HG02973 (cell line): ENCODE data around the gene PFN1.
A peak's percentile ranks its signal among the peaks of the same experiment; 100 is the strongest.

Source experiments
- ATAC-seq: cut with Tn5 transposase; IDR thresholded peaks from one replicate; pipeline ENCODE4 v1.9.1; 2021; ENCODE audit warnings: moderate library complexity; ENCODE audit not compliant: unreplicated experiment

Gene PFN1

GRCh38 chr17:4968486-4969046 lies 20.2 kb upstream of the PFN1 start:
- ATAC-seq, result no peak

GRCh38 chr17:4967539-4968485 lies 19.5 kb upstream of the PFN1 start, which contains the start of gene SPAG7:
Gene SPAG7 (minus strand): TSS chr17:4967817. CDS start chr17:4967804, 13 bp downstream.
- peak; percentile 49 for ATAC-seq

DNA sequence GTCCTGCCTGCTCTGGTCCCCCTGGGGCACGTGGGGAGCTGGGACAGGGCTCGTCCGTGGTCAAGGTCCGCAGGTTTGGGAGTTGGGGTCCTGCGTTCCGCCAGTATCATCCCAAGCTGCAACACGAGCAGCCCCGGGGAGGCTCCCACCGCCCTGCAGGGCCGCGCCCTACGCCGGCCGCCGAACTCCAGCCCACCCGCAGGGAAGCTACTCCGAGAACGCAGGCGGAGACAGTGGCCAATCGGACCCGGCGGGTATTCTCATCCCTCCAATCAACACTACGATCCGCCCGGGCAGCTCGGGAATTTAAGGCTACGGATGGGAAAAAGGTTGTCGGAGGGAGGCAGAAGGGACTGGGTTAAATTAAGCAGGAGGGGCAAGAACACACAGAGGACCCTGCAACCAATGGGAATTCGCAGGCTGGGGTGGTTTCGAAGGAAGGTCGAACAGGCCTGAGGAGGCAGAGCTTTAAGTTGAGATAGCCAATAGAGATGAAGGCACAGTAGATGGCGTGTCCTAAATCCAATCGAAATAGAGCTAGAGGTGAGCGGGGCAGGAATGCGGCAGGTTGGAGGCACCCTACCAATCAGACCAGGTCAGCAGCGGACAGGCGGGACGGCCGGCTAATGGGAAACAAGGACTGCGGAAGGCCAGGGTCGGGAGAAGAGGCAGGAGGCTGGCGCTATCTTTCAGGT lies 18.7 kb upstream of the PFN1 start:
- peak; percentile 69 for ATAC-seq

DNA sequence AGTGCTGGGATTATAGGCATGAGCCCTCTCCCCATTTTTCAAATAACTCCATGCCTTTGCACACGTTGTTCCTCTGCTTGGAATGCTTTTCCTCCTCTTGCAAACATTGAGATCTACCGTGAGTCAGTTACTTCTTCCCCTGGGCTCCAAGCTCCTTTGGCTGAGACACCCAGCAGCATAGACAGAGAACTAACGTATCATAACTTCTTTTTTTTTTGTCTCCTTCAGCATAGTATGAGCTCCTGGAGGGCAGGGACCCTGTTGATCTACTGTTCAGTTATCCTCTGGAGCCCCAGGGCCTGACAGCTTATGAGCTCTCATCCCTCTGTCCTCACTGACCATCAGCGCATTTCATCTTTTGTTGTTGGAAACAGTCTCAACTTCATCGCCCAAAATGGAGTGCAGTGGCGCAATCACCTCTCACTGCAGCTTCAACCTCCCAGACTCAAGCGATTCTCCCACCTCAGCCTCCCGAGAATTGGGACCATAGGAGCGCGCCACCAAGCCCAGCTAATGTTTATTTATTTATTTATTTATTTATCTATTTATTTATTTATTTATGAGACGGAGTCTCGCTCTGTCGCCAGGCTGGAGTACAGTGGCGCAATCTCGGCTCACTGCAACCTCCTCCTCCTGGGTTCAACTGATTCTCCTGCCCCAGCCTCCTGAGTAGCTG lies 17.1 kb upstream of the PFN1 start:
- no peak for ATAC-seq

DNA sequence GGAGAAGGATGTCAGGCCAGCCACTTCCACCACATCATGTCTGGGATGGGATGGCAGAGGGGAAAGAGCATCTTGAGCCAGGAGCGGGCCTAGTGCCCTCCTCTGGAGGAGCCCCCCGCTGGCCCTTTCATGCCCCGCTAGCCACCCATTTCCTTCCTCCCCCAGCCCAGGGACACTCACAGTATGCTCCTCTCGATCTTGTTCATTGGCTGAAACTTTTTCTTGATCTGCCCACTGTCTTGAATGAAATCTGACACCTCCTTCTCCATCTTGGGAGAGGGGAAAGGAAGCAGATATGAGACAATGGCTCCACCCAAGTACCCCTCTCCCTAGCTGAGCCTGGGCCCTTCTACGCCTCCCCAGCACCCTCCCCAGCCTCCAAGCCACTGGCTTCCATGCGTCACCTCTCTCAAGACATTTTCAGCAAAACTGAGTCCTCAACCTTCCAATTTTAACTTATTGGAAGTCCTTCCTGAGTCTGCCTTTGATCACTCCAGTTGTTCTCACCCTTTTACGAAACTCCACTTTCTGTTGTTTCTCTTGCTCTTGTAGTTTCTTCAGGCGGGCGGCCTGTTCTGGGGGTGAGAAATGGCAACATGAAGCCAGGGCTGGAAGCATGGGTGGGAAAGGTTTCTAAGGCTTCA lies 12.1 kb upstream of the PFN1 start:
- ATAC-seq, result no peak

GRCh38 chr17:4959261-4959965 lies 11.1 kb upstream of the PFN1 start:
- ATAC-seq, result no peak

- ATAC-seq, result no peak
Measured at GRCh38 chr17:4958102-4958501, 9.8 kb upstream of the PFN1 start.

DNA sequence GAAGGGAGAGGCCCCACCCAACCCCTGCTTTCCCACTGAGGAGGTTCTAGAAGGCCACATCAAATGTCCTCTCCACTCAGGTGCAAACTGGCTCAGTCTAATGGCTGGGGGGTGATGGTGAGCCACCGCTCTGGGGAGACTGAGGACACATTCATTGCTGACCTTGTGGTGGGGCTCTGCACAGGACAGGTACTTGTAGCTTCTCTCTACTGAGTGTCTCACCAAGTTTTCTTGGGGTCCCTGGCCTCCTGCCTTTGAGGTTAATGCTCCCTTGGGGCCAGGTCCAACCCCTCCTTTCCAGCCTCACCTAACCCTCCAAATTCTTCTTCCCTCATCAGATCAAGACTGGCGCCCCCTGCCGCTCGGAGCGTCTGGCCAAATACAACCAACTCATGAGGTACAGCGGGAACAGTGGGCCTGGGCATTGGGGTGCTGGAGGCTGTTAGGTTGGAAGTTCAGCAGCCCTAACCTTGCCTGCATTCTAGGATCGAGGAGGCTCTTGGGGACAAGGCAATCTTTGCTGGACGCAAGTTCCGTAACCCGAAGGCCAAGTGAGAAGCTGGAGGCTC lies 8.2 kb upstream of the PFN1 start:
- no peak for ATAC-seq

- ATAC-seq, result no peak
Measured at GRCh38 chr17:4955091-4955490, 6.8 kb upstream of the PFN1 start.

DNA sequence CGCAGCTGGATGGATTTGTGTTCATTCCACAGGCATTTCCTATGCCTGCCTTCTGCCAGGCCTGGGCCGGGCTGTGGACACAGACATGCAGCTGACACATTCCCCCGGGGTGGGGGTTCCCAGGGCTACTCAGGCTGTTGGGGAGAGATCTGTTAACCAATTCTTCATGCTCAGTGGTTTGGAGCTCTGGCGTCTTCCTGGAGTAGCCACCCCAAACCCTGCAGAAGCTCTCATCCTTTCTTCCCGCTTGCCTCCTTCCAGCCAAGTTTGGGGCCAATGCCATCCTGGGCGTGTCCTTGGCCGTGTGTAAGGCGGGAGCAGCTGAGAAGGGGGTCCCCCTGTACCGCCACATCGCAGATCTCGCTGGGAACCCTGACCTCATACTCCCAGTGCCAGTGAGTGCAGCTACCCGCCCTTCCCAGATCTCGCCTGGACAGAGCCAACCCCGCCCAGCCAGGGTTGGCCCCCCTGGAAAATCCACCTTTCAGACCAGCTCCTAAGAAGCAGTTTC lies 5.2 kb upstream of the PFN1 start:
- no peak for ATAC-seq

- ATAC-seq, result no peak
Measured at GRCh38 chr17:4951486-4951885, 3.2 kb upstream of the PFN1 start.

DNA sequence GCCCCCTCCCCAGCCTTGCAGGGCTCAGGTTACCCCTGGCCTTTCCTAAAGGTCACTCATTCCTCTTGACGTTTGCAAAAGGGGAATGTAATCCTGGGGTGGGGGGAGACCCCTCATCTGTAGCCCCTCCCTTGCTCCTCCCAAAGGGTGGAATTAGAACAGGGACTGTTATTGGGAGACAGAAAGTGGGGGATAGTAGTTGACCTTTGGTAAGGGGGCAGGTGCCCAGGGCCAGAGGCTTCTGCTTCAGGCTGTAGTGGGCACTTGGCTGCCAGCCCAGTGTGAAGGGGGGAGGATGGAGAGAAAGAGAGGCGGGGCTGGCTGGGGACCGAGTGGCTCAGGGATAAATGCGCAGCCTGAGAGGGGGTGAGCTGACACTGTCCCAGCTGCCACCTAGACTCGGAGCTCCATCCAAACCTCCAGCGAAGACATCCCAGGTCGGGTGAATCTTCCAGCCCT lies 2.4 kb upstream of the PFN1 start, which contains the start of gene ENO3:
Gene ENO3 (plus strand): TSS at position 374 of the 459 bp plus-strand sequence. CDS start 711 bp downstream, outside the sequence.
- no peak for ATAC-seq

DNA sequence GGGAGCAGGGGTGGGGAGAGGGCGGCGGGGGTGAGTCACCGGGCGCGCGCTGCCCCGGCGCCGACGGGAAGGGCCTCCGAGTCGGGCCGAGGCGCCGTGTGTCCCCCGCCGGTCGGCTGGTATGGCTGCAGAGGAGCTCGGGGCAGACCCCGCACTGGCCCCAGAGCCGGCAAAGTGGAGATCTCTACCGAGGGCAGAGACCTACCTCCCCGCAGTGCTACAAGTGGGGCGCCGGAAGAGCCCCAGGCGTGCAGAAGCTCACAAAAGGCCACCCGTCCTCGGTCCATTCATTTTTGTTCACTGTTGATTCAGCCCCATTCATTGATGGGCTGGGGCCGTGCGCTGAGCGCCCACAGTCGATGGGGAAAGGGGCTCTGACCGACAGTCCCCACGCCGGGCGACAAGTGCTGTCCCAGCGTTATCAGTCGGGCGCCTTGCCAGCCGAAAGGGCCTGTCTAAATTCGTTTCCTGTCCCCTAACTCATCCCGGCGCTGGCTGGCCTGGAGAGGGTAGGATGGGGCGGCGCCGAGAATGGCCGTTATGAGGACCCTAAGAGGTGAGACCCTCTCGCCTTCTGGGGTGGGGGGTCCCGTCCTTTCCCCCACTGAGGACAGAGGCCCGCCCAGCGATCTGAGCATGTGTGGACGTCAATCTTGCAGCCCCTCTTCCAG lies 1.9 kb upstream of the PFN1 start:
- ATAC-seq, result peak; percentile 8

DNA sequence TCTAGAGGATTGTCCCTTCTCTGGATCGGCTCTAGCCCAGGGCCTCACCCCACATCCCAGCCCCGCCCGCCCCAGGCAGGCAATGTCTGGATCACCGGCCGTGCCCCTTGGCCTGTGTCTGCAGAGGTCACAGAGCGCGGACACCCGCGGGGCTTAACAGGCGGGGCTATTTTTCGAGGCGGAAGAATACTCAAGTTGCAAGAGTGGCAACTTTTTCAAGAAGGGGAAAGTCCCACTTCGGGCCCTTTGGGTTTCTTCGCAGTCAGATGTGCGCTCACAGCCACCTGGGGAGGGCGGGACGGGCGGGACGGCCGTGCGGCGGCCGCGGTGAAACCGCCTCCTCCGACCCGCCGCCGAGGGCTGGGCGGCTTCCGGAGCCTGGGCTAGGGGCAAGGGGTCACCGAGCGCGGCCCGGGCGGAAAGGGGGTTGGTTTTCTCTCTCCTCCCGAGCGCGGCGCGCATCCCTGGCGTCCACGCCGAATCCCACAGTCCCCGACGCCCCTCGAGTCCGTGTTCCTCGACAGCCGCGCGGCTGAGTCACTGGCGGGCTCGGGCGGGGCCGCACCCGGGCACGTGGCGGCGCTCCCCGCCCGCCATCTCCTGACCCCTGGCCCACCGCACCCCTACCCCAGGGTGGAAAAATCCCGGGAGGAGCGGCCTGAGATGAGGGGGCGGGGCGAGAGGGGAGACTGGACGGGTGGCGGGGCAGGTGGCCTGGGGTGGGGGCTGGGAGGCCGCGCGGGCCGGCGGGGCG lies 1.2 kb upstream of the PFN1 start:
- ATAC-seq, result peak; percentile 24

DNA sequence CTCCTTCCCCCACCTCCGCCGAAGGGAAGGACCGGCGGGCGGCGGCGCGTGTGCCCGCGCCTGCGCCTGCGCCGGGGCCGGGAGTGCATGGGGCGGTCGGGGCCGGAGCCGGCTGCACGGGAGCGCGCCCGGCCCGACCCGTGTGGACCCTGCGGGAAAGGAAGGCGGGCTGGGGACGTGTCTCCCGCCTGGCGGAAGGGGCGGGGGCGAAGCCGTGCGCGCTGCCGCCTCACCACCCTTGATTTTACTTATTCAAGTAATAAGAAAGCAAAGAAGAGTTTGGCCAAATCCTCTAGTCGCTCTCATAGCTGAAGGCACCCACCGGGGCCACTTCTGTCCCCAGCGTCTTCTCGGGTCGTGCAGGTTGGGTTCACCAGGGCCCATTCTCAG lies 596 bp upstream of the PFN1 start:
- peak; percentile 30 for ATAC-seq

DNA sequence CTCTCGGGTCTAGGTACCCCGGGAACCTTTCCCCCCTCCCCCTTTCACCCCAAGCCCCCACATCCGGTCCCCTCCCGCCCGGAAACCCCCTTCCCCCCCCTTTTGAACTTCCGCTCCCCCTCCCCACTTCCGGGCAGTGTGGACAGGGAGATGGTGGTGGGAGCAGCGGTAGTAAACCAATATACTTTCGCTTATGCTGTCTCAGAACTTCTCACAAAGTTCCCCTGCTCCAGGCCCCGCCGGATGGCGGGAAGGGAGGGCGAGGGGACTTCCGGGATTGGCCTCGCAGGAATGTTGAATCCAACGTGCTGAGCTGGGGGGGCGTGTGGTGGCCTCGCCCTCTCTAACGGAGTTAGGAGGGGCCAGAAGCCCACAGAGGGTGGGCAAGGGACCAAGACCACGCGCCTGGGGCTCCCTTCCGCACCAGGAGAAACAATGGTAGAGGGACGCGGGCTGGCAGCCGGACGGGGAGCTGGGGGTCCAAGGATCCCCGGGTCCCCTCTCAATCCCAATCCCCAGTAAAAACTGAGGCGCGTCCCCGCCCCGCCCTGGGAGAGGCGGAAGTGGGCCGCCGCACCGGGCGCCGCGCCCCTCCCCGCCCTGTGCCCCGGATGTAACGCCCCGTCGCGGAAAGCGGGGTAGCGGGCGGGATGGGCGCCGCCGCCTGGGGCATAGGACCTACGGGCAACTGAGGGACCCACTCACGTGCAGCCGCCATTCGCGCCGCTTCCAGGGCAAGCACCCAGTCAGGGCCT lies 742 bp downstream of the PFN1 start:
- no peak for ATAC-seq

DNA sequence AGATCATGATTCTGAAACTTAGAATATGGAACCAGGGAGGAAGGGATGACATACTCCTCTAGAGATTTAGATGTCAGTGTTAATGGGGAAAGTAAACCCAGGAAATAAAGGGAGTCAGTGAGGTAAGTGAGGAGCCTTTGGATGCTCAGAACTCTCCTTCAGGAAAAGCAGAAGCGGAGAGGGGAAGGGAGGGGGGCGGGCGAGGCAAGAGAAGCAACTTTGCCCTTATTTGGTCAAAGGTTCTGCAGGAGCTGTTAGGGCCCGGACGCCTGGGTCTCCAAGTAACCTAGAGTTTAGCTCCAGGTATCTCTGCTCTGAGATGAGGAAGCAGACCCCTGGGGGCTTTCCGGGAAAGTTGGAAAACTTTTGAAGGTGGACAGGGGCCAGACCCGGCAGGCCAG lies 1.3 kb downstream of the PFN1 start:
- no peak for ATAC-seq
